Stomach (tissue), 9 donors: ENCODE measurements around the gene CD3D. TPM values are rescaled to one million over a fixed set of nuclear protein-coding genes. Genes with fewer than 3 reads are reported as not detected.
A peak's percentile ranks its signal among the peaks of the same experiment; 100 is the strongest.

Experiments
- DNase-seq, 2 donors: peaks; one replicate each; pipeline versions ENCODE4 v3.0.0 to v3.0.0-alpha.2; 2013 to 2019
- H3K27ac ChIP-seq, 5 donors: fragments of 200-600 bp in 4 of 5; sonication (generic) in 4 of 5; one replicate each; pipeline ENCODE4 v1.5.1; 2013 to 2019; ENCODE audit warnings: mild to moderate bottlenecking in 1 of 5, moderate library complexity in 1 of 5
- H3K27me3 ChIP-seq, 3 donors: fragments of 200-600 bp; sonication (generic); one replicate each; pipeline ENCODE4 v1.5.1; 2017 to 2019; ENCODE audit warnings: mixed run types in 1 of 3
- H3K36me3 ChIP-seq, 4 donors: fragments of 200-600 bp; sonication (generic); 1 replicate in 3 of 4; 2 replicates in 1 of 4; pipeline ENCODE4 v1.5.1; 2016 to 2019
- H3K4me1 ChIP-seq, 4 donors: fragments of 200-600 bp; sonication (generic); one replicate each; pipeline ENCODE4 v1.5.1; 2016 to 2019
- H3K4me3 ChIP-seq, 4 donors: fragments of 200-600 bp; sonication (generic) in 3 of 4; one replicate each; pipeline ENCODE4 v1.5.1; 2016 to 2019; ENCODE audit warnings: mild to moderate bottlenecking in 1 of 4
- H3K9me3 ChIP-seq, 4 donors: fragments of 200-600 bp; sonication (generic); one replicate each; pipeline ENCODE4 v1.5.1; 2016 to 2019
- CTCF ChIP-seq, 7 experiments: fragments of 450-650 bp in 4 of 7; fragments of 200-600 bp in 3 of 7; sonication (generic) in 3 of 7; IDR thresholded peaks; one replicate each; pipeline ENCODE4 v1.5.1; 2016 to 2019; ENCODE audit warnings: antibody characterized with exemption in 7 of 7, control low read depth in 2 of 7, mild to moderate bottlenecking in 1 of 7
- EP300 ChIP-seq: sonication (generic); formaldehyde crosslinking; IDR thresholded peaks from one replicate; pipeline ENCODE4 v1.6.1; 2017; ENCODE audit warnings: antibody characterized with exemption
- POLR2A ChIP-seq, 4 donors: fragments of 450-650 bp; IDR thresholded peaks; one replicate each; pipeline ENCODE4 v1.6.1; 2016; ENCODE audit warnings: antibody characterized with exemption in 4 of 4, control low read depth in 2 of 4, mild to moderate bottlenecking in 1 of 4, moderate library complexity in 1 of 4
- POLR2AphosphoS5 ChIP-seq, 3 donors: sonication (generic); formaldehyde crosslinking; IDR thresholded peaks; one replicate each; pipeline ENCODE4 v1.6.1; 2016; ENCODE audit warnings: antibody characterized with exemption in 3 of 3
- WGBS, 5 donors: extraction: QIAGEN DNeasy Blood & Tissue Kit in 3 of 5; methylation state at CpG; one replicate each; pipeline versions ENCODE4 v1.1.5 to v1.1.7; 2013 to 2018; 5-methylcytosine and 5-hydroxymethylcytosine counted together
- intact Hi-C: fragments of 100-400 bp; cut with DNase I; formaldehyde crosslinking; loops from one replicate; pipeline ENCODE4 v1.15.1; 2023; ENCODE audit warnings: low total_unique reads
- polyA plus RNA-seq, 3 donors: library from polyadenylated mRNA; stranded (reverse); fragments of 200-250 nt; gene quantifications; one replicate each; pipeline ENCODE4 v1.2.3, GENCODE V29; 2013
- total RNA-seq, 5 donors: library from RNA; depleted of rRNA; stranded (reverse); fragments of >200 nt; gene quantifications; one replicate each; pipeline versions ENCODE4 v1.1.0 to v1.2.3, GENCODE V29; 2014 to 2016
- donor health status: healthy with polysubstance abuse.
- donor health status: Bipolar disorder and iron deficiency.
- donor health status: healthy.

CD3D gene
- total and polyA plus RNA-seq, 8 donors, result 2.2 to 24.0 (median 7.0) TPM; not detected in 2

- peak overlapping the region in 2 of 4 donors; percentile 1 to 21 for H3K4me3 ChIP-seq
- WGBS, 5 donors, result 67 to 89% (median 86%) methylated on average over 3 of the region's 3 CpGs
These were observed 2.1 kb downstream of the CD3D start for GRCh38 chr11:118340449-118340848.

GRCh38 chr11:118339281-118339961, 3.1 kb downstream of the CD3D start:
- H3K9me3 ChIP-seq, result no peaks in the 10 kb centered on the region
- TF ChIP-seq CTCF (IDR thresholded peaks at IDR 0.05) (no peak), EP300 (no peak), POLR2A (IDR thresholded peaks at IDR 0.05) (no peak), POLR2AphosphoS5 (IDR thresholded peaks at IDR 0.05) (no peak)
- no peaks in the 10 kb centered on the region for H3K36me3 ChIP-seq
- DNase-seq, result no peak
- intact Hi-C loops, result no loop called here
- H3K4me1 ChIP-seq, result no peaks in the 10 kb centered on the region
- peaks cover 0 to 8% (median 0%) of the 10 kb centered on the region in 3 donors for H3K27me3 ChIP-seq
- H3K4me3 ChIP-seq, result no peak overlapping the region
- whole genome bisulfite sequencing, 5 donors, result 80 to 87% (median 81%) methylated on average over 5 of the region's 5 CpGs
- peak overlapping the region in 4 of 5 donors; percentile 42 to 60 (median 48) for H3K27ac ChIP-seq

More at GRCh38 chr11:118340449-118340848, 2.1 kb downstream of the CD3D start:
- TF ChIP-seq CTCF (IDR thresholded peaks at IDR 0.05) (no peak), POLR2AphosphoS5 (IDR thresholded peaks at IDR 0.05) (no peak), EP300 (no peak), POLR2A (IDR thresholded peaks at IDR 0.05) (no peak)
- intact Hi-C loops, result no loop called here
- no peak for DNase-seq
- Histone ChIP-seq H3K27ac (no peak overlapping the region), H3K27me3 (peaks cover 0 to 8% (median 0%) of the 10 kb centered on the region in 3 donors), H3K36me3 (no peaks in the 10 kb centered on the region), H3K4me1 (no peaks in the 10 kb centered on the region), H3K9me3 (no peaks in the 10 kb centered on the region)

GRCh38 chr11:118338637-118339061, 3.9 kb downstream of the CD3D start:
- H3K27ac ChIP-seq, result peak overlapping the region; percentile 5 to 60 (median 47)
- intact Hi-C loops, result no loop called here
- peak; percentile 66 to 90 for DNase-seq
- TF ChIP-seq POLR2A (IDR thresholded peaks at IDR 0.05) (no peak), CTCF (IDR thresholded peaks at IDR 0.05) (no peak), EP300 (no peak), POLR2AphosphoS5 (IDR thresholded peaks at IDR 0.05) (no peak)
- H3K27me3 ChIP-seq, result peaks cover 0 to 4% (median 0%) of the 10 kb centered on the region in 3 donors
- no peak overlapping the region for H3K4me3 ChIP-seq
- no peaks in the 10 kb centered on the region for H3K36me3 ChIP-seq
- no peaks in the 10 kb centered on the region for H3K4me1 ChIP-seq
- no peaks in the 10 kb centered on the region for H3K9me3 ChIP-seq
- 40 to 65% (median 50%) methylated on average over 7 of the region's 7 CpGs for WGBS, 5 donors

- no peaks in the 10 kb centered on the region for H3K27me3 ChIP-seq
- no peaks in the 10 kb centered on the region for H3K4me1 ChIP-seq
- no peak for TF ChIP-seq EP300
- no peak for TF ChIP-seq POLR2AphosphoS5 (IDR thresholded peaks at IDR 0.05)
- no peak for TF ChIP-seq POLR2A (IDR thresholded peaks at IDR 0.05)
- no peak for TF ChIP-seq CTCF (IDR thresholded peaks at IDR 0.05)
- H3K27ac ChIP-seq, result no peak overlapping the region
- H3K36me3 ChIP-seq, result no peaks in the 10 kb centered on the region
- WGBS, 5 donors, result 73 to 84% (median 79%) methylated on average over 1 of the region's 1 CpG
- no peak overlapping the region for H3K4me3 ChIP-seq
- H3K9me3 ChIP-seq, result no peaks in the 10 kb centered on the region
- intact Hi-C loops, result no loop called here
- no peak for DNase-seq
These were observed 7.8 kb downstream of the CD3D start for GRCh38 chr11:118334745-118335144.
